Measurements from ENCODE around the gene MTF2.
"Not testable (repeated sequence)": the region's sequence is repeated elsewhere in the genome, so short reads cannot be mapped to it uniquely, and the experiment has no call there.

MTF2 gene

DNA sequence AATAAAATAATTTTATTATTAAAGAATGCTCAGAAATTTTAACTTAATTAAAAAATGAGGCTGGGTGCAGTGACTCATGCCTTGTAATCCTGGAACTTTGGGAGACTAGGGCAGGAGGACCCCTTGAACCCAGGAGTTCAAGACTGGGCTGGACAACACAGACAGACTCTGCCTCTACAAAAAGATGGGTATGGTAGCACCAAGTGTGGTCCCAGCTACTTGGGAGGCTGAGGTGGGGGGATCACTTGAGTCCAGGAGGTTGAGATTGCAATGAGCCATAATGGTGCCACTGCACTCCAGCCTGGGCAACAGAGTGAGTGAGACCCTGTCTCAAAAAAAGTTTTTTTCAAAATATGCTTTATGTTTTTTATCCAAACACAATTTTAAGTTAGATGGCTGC lies 75.8 kb downstream of the MTF2 start:
- no peak overlapping the region for H3K4me3 ChIP-seq (ENCODE audit: control insufficient read depth, low read depth, low read length)

DNA sequence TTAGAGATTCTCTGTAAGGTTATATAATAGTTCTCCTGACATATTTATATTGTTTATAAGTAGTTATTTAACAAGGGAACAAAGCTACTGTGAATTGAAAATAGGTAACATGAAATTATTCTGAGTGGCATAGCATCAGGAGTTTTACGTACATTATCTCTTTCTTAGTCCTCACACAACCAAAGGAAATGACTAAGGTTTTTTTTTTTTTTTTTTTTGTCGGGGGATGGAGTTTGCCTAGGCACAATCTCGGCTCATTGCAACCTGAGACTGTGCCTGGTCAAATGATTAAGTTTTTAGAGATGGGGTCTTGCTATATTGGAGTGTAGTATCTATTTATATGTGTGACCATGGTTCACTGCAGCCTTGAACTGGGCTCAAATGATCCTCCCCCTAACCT lies 76.3 kb downstream of the MTF2 start:
- DNase-seq (ENCODE audit: low read depth): no peak
- TF ChIP-seq, protein P1, sequence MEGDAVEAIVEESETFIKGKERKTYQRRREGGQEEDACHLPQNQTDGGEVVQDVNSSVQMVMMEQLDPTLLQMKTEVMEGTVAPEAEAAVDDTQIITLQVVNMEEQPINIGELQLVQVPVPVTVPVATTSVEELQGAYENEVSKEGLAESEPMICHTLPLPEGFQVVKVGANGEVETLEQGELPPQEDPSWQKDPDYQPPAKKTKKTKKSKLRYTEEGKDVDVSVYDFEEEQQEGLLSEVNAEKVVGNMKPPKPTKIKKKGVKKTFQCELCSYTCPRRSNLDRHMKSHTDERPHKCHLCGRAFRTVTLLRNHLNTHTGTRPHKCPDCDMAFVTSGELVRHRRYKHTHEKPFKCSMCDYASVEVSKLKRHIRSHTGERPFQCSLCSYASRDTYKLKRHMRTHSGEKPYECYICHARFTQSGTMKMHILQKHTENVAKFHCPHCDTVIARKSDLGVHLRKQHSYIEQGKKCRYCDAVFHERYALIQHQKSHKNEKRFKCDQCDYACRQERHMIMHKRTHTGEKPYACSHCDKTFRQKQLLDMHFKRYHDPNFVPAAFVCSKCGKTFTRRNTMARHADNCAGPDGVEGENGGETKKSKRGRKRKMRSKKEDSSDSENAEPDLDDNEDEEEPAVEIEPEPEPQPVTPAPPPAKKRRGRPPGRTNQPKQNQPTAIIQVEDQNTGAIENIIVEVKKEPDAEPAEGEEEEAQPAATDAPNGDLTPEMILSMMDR (conservative IDR thresholded peaks at IDR 0.05; ENCODE audit: control insufficient read depth, insufficient read depth, low read depth, low read length): no peak
- no peak overlapping the region for H3K4me3 ChIP-seq (ENCODE audit: control insufficient read depth, low read depth, low read length)

More for the DNA sequence above, 75.8 kb downstream of the MTF2 start:
- no peak for DNase-seq (ENCODE audit: low read depth)
- TF ChIP-seq, protein P1 (conservative IDR thresholded peaks at IDR 0.05; ENCODE audit: control insufficient read depth, insufficient read depth, low read depth, low read length): no peak

DNA sequence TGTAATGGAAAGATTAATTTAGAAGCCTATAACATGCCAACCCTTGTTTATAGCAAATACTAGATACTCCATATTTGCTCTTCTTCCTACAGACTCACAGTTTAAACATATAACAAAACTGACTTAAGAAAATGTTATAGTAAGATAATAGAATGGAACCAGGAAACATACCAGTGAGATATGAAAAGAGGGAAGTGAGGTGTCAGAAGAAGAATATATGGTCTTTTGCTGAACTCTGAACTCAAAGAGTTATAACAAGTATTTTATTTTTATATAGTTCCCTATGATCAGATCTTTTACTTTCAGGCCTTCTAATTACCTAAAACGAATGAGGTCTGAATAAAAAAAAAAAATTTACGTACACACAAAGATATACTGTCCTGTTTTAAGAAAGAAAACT lies 80.3 kb downstream of the MTF2 start:
- TF ChIP-seq, protein P1 (conservative IDR thresholded peaks at IDR 0.05; ENCODE audit: control insufficient read depth, insufficient read depth, low read depth, low read length): no peak
- no peak for DNase-seq (ENCODE audit: low read depth)

DNA sequence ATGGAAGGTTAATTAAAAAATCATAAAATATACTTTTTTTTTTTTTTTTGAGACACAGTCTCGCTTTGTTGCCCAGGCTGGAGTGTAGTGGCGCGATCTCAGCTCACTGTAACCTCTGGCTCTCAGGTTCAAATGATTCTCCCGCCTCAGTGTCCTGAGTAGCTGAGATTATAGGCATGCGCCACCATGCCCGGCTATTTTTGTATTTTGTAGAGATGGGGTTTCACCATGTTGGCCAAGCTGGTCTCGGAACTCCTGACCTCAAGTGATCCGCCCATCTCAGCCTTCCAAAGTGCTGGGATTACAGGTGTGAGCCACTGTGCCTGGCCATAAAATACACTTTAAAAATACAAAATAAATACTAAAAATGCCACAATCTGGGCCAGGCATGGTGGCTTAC lies 84.2 kb downstream of the MTF2 start:
- H3K4me3 ChIP-seq (ENCODE audit: control insufficient read depth, low read depth, low read length); DNase-seq (ENCODE audit: low read depth): not testable (repeated sequence)

More for the DNA sequence above, 80.3 kb downstream of the MTF2 start:
- no peak overlapping the region for H3K4me3 ChIP-seq (ENCODE audit: control insufficient read depth, low read depth, low read length)

DNA sequence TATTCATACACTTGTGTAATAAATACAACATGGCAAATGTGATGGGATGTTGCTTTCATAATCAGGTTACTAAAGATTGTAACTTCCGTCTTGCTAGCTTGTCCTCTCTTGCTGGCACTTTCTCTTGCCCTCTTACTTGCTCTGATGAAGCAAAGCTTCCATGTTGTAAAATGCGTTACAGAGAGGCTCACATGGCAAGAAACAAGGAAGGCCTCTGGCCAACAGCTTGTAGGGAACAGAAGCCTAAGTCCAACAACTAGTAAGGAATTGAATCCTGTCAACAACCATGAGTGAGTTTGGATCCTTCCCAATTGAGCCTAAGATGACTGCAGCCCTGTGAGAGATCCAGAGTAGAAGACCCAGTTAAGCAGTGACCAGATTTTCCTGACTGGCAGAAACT lies 85.7 kb downstream of the MTF2 start:
- no peak overlapping the region for H3K4me3 ChIP-seq (ENCODE audit: control insufficient read depth, low read depth, low read length)
- DNase-seq (ENCODE audit: low read depth): peak; percentile 21
- TF ChIP-seq, protein P1 (conservative IDR thresholded peaks at IDR 0.05; ENCODE audit: control insufficient read depth, insufficient read depth, low read depth, low read length): no peak

DNA sequence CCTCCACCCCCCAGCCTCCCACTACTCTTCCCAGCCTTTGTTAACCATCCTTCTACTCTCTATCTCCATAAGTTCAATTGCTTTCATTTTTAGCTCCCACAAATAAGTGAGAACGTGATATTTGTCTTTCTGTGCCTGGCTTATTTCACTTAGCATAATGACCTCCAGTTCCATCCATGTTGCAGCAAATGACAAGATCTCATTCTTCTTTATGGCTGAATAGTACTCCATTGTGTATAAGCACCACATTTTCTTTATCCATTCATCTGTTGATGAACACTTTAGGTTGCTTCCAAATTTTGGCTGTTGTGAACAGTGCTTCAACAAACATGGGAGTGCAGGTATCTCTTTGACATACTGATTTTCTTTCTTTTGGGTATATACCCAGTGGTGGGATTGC lies 86.8 kb downstream of the MTF2 start:
- H3K4me3 ChIP-seq (ENCODE audit: control insufficient read depth, low read depth, low read length); DNase-seq (ENCODE audit: low read depth): not testable (repeated sequence)

DNA sequence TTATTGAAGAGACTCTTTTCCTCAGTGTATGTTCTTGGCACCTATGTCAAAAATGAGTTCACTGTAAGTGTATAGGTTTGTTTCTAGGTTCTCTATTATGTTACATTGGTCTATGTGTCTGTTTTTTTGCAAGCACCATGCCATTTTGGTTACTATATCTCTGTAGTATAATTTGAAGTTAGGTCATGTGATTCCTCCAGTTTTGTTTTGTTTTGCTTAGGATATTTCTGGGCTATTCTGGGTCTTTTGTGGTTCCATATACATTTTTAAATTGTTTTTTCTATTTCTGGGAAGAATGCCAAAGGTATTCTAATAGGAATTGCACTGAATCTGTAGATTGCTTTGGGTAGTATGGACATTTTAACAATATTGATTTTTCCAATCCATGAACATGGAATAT lies 87.9 kb downstream of the MTF2 start:
- no peak overlapping the region for H3K4me3 ChIP-seq (ENCODE audit: control insufficient read depth, low read depth, low read length)
- DNase-seq (ENCODE audit: low read depth): no peak
- TF ChIP-seq, protein P1 (conservative IDR thresholded peaks at IDR 0.05; ENCODE audit: control insufficient read depth, insufficient read depth, low read depth, low read length): no peak

DNA sequence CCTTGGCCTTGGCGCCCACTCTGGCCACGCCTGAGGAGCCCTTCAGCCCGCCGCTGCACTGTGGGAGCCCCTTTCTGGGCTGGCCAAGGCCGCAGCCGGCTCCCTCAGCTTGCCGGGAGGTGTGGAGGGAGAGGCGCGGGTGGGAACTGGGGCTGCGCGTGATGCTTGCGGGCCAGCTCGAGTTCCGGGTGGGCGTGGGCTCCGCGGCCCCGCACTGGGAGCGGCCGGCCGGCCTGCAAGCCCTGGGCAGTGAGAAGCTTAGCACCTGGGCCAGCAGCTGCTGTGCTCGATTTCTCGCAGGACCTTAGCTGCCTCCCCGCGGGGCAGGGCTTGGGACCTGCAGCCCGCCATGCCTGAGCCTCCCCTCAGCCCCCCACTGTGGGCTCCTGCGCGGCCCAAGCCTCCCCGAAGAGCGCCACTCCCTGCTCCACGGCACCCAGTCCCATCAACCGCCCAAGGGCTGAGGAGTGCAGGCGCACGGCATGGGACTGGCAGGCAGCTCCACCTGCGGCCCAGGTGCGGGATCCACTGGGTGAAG lies 91.1 kb downstream of the MTF2 start:
- H3K4me3 ChIP-seq (ENCODE audit: control insufficient read depth, low read depth, low read length); DNase-seq (ENCODE audit: low read depth): not testable (repeated sequence)

All from fibroblast of mammary gland (primary cell).